ENCODE results near the gene SUFU. TPM values are rescaled to one million over a fixed set of nuclear protein-coding genes. Genes with fewer than 3 reads are reported as not detected.

Gene SUFU
- total and polyA plus RNA-seq, 7 donors, result 1.2 to 10.5 (median 6.6) TPM

DNA sequence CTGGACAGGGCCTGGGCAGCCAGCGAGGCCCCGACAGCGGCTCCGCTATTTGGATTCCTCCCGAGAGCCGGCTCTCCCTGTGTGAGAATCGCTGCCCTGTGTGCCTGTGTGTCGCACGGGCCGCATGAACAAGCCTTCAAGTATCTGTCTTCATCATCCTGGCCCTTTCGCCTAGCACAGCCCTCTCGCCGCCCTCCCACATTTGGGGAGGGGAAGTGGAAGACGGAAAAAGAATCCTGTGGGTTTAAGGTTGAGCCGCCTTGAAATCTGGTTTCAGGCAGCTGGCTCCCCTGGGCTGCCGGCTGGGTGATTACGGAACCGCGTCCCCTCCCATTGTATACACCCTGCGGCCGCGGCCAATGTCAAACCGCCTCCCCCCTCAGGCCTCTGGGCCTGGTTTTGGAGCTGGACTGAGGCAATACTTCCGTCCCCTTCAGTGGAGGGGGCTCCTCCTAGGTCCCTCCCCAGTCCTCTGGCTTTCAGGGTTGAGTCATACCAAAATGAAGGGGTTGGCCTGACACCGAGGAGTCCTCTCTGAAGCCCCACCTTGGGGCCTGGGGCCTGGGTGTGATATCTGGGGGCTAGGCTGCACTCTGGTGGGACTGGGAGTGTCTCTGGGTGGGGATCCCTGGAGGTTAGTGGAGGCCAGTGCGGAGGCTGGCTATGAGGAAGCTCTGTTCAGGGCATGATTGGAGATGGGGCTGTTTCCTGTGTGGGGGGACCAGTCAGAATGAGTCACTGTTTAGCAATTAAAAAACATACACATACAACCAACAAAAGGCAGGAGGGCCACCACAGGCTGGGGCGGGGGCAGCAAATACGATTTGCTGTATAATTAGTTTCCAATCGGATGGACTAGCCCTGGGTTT, 142.2 kb downstream of the SUFU start:
- H3K27me3 ChIP-seq, result no peaks in the 10 kb centered on the region
- intact Hi-C loops (cut with DNase I), result loop anchor here (2.0 to 10.0 kb wide), 4 partner anchors 51 to 251 kb away; partner anchors contain the start of genes ACTR1A, NFKB2 and SUFU
- DNase-seq, result peak; percentile 97
- H3K36me3 ChIP-seq, result no peaks in the 10 kb centered on the region
- peaks cover 0 to 62% (median 55%) of the 10 kb centered on the region in 4 donors for H3K4me1 ChIP-seq
- TF ChIP-seq EP300 (IDR thresholded peaks at IDR 0.05) (no peak), POLR2A (IDR thresholded peaks at IDR 0.05) (peak; percentile 31 to 48), CTCF (IDR thresholded peaks at IDR 0.05) (peak in 1 of 4 experiments; percentile 16), POLR2AphosphoS5 (IDR thresholded peaks at IDR 0.05) (peak; percentile 73 to 86 (median 77))
- 0 to 1% methylated on average over 29 of the region's 29 CpGs for WGBS, 2 donors
- peak overlapping the region; percentile 92 to 100 (median 99) for H3K27ac ChIP-seq
- H3K9me3 ChIP-seq, result no peaks in the 10 kb centered on the region
- peak overlapping the region; percentile 57 to 97 (median 88) for H3K4me3 ChIP-seq

- H3K27ac ChIP-seq, result peak overlapping the region; percentile 92 to 100 (median 99)
- peak overlapping the region; percentile 57 to 97 (median 88) for H3K4me3 ChIP-seq
- peaks cover 0 to 8% (median 0%) of the 10 kb centered on the region in 4 donors for H3K36me3 ChIP-seq
- H3K9me3 ChIP-seq, result no peaks in the 10 kb centered on the region
- H3K4me1 ChIP-seq, result peaks cover 0 to 64% (median 61%) of the 10 kb centered on the region in 4 donors
- H3K27me3 ChIP-seq, result no peaks in the 10 kb centered on the region
- no peak for TF ChIP-seq POLR2A (IDR thresholded peaks at IDR 0.05)
- no peak for TF ChIP-seq CTCF (IDR thresholded peaks at IDR 0.05)
- TF ChIP-seq POLR2AphosphoS5 (IDR thresholded peaks at IDR 0.05), result no peak
- TF ChIP-seq EP300 (IDR thresholded peaks at IDR 0.05), result no peak
- no peak for DNase-seq
- WGBS, 2 donors, result 12 to 18% methylated on average over 18 of the region's 18 CpGs
- intact Hi-C loops (cut with DNase I), result loop anchor here (2.0 to 10.0 kb wide), 3 partner anchors 52 to 252 kb away; partner anchors contain the start of gene NFKB2
These were observed 143.1 kb downstream of the SUFU start for GRCh38 chr10:102646610-102647442.

- Histone ChIP-seq H3K4me1 (peaks cover 0 to 73% (median 68%) of the 10 kb centered on the region in 4 donors), H3K27ac (peak overlapping the region; percentile 92 to 100 (median 99)), H3K27me3 (no peaks in the 10 kb centered on the region), H3K36me3 (peaks cover 0 to 10% (median 2%) of the 10 kb centered on the region in 4 donors), H3K4me3 (peak overlapping the region; percentile 57 to 97 (median 88)), H3K9me3 (no peaks in the 10 kb centered on the region)
- 61 to 69% methylated on average over 7 of the region's 7 CpGs for WGBS, 2 donors
- TF ChIP-seq CTCF (IDR thresholded peaks at IDR 0.05) (no peak), EP300 (IDR thresholded peaks at IDR 0.05) (no peak), POLR2A (IDR thresholded peaks at IDR 0.05) (no peak), POLR2AphosphoS5 (IDR thresholded peaks at IDR 0.05) (no peak)
- intact Hi-C loops (cut with DNase I), result loop anchor here (2.0 to 10.0 kb wide), 3 partner anchors 53 to 253 kb away; partner anchors contain the start of gene NFKB2
- no peak for DNase-seq
These were observed 143.9 kb downstream of the SUFU start for GRCh38 chr10:102647443-102648268.

Measured in sigmoid colon (tissue), 7 donors.